Vagina (tissue), 2 donors: Measurements from ENCODE around the gene FIGN. TPM values are rescaled to one million over a fixed set of nuclear protein-coding genes. Genes with fewer than 3 reads are reported as not detected.

ENCODE experiments used
- DNase-seq, 2 donors: peaks; one replicate each; pipeline ENCODE4 v3.0.0-alpha.2; 2017; ENCODE audit errors: extremely low spot score in 2 of 2
- H3K27ac ChIP-seq: fragments of 200-600 bp; sonication (generic); one replicate; pipeline ENCODE4 v1.5.1; 2019
- H3K27me3 ChIP-seq: fragments of 200-600 bp; sonication (generic); one replicate; pipeline ENCODE4 v1.5.1; 2019
- H3K36me3 ChIP-seq, 2 donors: fragments of 200-600 bp; sonication (generic); one replicate each; pipeline ENCODE4 v1.5.1; 2017 to 2019
- H3K4me1 ChIP-seq: fragments of 200-600 bp; sonication (generic); one replicate; pipeline ENCODE4 v1.5.1; 2019
- H3K4me3 ChIP-seq, 2 donors: fragments of 200-600 bp; sonication (generic); 1 replicate in 1 of 2; 2 replicates in 1 of 2; pipeline ENCODE4 v1.5.1; 2016 to 2019
- H3K9me3 ChIP-seq: fragments of 200-600 bp; sonication (generic); one replicate; pipeline ENCODE4 v1.5.1; 2019
- POLR2A ChIP-seq, 2 donors: fragments of 450-650 bp; IDR thresholded peaks; one replicate each; pipeline ENCODE4 v1.6.1; 2017; ENCODE audit warnings: antibody characterized with exemption in 2 of 2, mild to moderate bottlenecking in 2 of 2, moderate library complexity in 2 of 2
- POLR2AphosphoS5 ChIP-seq, 2 donors: sonication (generic); formaldehyde crosslinking; IDR thresholded peaks; one replicate each; pipeline ENCODE4 v1.9.0; 2017; ENCODE audit warnings: antibody characterized with exemption in 2 of 2, mild to moderate bottlenecking in 2 of 2, low read depth in 1 of 2; ENCODE audit not compliant: insufficient read depth in 1 of 2
- intact Hi-C: fragments of 100-400 bp; cut with DNase I; formaldehyde crosslinking; loops from one replicate; pipeline ENCODE4 v1.15.1; 2023
- total RNA-seq: library from RNA; depleted of rRNA; stranded (reverse); fragments of >200 nt; gene quantifications from one replicate; pipeline ENCODE4 v1.2.3, GENCODE V29; 2016
- TF ChIP-seq, protein P1 (sequence below), 3 experiments: fragments of 450-650 bp in 2 of 3; fragments of 200-600 bp in 1 of 3; sonication (generic) in 1 of 3; IDR thresholded peaks; one replicate each; pipeline ENCODE4 v1.5.1; 2017 to 2019; ENCODE audit warnings: antibody characterized with exemption in 3 of 3, mild to moderate bottlenecking in 2 of 3, moderate library complexity in 2 of 3

The FIGN gene
- total RNA-seq, 1 donor from 2014 or later: 3.2 TPM

- DNase-seq: no peak
- Histone ChIP-seq H3K4me3 (no peak overlapping the region), H3K27ac (no peak overlapping the region), H3K36me3 (no peaks in the 10 kb centered on the region), H3K9me3 (no peaks in the 10 kb centered on the region), H3K27me3 (no peaks in the 10 kb centered on the region), H3K4me1 (no peaks in the 10 kb centered on the region)
- intact Hi-C loops: no loop called here
- TF ChIP-seq, protein P1, sequence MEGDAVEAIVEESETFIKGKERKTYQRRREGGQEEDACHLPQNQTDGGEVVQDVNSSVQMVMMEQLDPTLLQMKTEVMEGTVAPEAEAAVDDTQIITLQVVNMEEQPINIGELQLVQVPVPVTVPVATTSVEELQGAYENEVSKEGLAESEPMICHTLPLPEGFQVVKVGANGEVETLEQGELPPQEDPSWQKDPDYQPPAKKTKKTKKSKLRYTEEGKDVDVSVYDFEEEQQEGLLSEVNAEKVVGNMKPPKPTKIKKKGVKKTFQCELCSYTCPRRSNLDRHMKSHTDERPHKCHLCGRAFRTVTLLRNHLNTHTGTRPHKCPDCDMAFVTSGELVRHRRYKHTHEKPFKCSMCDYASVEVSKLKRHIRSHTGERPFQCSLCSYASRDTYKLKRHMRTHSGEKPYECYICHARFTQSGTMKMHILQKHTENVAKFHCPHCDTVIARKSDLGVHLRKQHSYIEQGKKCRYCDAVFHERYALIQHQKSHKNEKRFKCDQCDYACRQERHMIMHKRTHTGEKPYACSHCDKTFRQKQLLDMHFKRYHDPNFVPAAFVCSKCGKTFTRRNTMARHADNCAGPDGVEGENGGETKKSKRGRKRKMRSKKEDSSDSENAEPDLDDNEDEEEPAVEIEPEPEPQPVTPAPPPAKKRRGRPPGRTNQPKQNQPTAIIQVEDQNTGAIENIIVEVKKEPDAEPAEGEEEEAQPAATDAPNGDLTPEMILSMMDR (IDR thresholded peaks at IDR 0.05): no peak
- TF ChIP-seq POLR2AphosphoS5 (IDR thresholded peaks at IDR 0.05; ENCODE audit: insufficient read depth in 1 of 2, low read depth in 1 of 2) (no peak), POLR2A (IDR thresholded peaks at IDR 0.05) (no peak)
Observed at GRCh38 chr2:163656622-163657280, 79.1 kb downstream of the FIGN start.

DNA sequence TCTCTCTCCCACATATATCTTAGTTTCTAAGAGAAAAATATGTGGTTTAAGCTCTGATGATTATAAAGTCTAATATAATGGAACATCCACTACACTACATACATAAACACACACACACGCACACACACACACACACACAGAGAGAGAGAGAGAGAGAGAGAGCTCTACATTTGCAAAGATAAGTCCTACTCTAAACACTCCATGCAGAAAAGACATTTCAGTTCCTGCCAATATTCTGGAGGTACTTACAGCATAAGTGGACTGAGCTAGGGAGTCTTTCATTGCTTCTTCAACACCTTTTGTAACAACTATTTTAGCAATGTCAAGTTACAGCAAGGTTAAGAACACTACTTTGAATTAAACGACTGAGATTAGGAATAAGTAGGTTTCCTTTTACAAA is 80.1 kb downstream of the FIGN start:
- H3K4me3 ChIP-seq: no peak overlapping the region
- TF ChIP-seq, protein P1 (IDR thresholded peaks at IDR 0.05): no peak
- TF ChIP-seq POLR2A (IDR thresholded peaks at IDR 0.05) (no peak), POLR2AphosphoS5 (IDR thresholded peaks at IDR 0.05; ENCODE audit: insufficient read depth in 1 of 2, low read depth in 1 of 2) (no peak)
- no peaks in the 10 kb centered on the region for H3K27me3 ChIP-seq
- no peaks in the 10 kb centered on the region for H3K4me1 ChIP-seq
- H3K36me3 ChIP-seq: no peaks in the 10 kb centered on the region
- no peak overlapping the region for H3K27ac ChIP-seq
- H3K9me3 ChIP-seq: no peaks in the 10 kb centered on the region
- no peak for DNase-seq
- intact Hi-C loops: no loop called here

DNA sequence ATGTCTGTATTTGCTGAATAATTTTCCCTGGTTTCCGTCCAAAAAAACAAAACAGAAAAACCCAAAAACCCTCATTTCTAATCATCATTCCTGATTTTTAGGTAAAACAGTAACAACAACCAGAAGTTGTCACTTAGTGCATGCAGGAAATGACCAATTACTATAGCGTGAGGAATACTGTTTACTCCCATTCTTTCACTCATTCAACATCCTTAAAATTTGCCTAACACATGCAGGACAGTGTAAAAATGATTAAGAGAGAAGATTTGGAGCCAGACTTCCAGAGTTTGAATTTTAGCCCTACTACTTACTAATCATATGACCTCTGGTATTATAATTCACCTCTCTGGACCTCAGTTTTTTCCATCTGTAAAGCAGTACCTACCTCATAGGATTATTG is 83.1 kb downstream of the FIGN start:
- Histone ChIP-seq H3K4me1 (no peaks in the 10 kb centered on the region), H3K36me3 (no peaks in the 10 kb centered on the region), H3K27me3 (no peaks in the 10 kb centered on the region), H3K27ac (no peak overlapping the region), H3K4me3 (no peak overlapping the region), H3K9me3 (no peaks in the 10 kb centered on the region)
- intact Hi-C loops: no loop called here
- TF ChIP-seq POLR2A (IDR thresholded peaks at IDR 0.05) (no peak), POLR2AphosphoS5 (IDR thresholded peaks at IDR 0.05; ENCODE audit: insufficient read depth in 1 of 2, low read depth in 1 of 2) (no peak)
- TF ChIP-seq, protein P1 (IDR thresholded peaks at IDR 0.05): no peak
- no peak for DNase-seq

DNA sequence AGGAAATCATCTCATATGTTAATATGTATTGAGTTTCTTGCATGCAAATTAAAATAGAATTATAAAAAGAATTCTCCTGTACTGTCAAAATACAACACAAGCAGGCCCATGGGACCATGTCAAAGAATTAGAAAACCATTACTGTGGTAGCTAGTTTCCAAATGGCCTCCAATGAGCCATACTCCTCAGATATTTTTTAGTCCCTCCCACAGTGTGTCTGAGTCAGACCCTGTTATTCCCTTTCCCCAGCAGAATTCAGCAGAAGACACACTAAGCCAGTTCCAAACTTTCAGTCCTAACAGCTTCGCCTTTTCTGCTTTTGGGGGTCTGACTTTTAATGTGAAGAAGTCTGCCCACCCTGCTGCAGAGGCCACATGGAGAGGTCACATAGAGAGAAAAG is 86.7 kb downstream of the FIGN start:
- Histone ChIP-seq H3K9me3 (no peaks in the 10 kb centered on the region), H3K4me3 (no peak overlapping the region), H3K27ac (no peak overlapping the region), H3K27me3 (no peaks in the 10 kb centered on the region), H3K4me1 (no peaks in the 10 kb centered on the region), H3K36me3 (no peaks in the 10 kb centered on the region)
- TF ChIP-seq POLR2AphosphoS5 (IDR thresholded peaks at IDR 0.05; ENCODE audit: insufficient read depth in 1 of 2, low read depth in 1 of 2): no peak
- no peak for TF ChIP-seq POLR2A (IDR thresholded peaks at IDR 0.05)
- TF ChIP-seq, protein P1 (IDR thresholded peaks at IDR 0.05): no peak
- DNase-seq: no peak
- intact Hi-C loops: no loop called here

DNA sequence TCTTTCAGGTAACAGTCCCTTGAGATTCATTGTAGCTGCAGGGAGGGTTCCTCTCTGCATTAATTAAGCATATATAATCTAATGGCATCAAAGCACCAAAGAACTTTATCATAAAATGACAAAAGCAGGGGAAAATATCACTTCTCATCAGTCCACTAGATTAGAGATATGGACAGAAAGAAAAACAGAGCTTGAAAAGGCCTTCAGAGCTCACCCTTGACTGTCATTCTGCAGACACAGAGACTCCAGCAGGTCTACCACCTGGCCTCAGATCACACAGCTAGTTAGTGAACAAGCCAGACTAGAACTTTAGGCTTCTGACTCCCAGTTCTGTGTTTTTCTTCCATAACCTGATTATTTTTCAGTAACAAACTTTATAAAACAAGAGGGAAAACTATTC is 88.5 kb downstream of the FIGN start:
- Histone ChIP-seq H3K9me3 (no peaks in the 10 kb centered on the region), H3K4me1 (no peaks in the 10 kb centered on the region), H3K4me3 (no peak overlapping the region), H3K27ac (no peak overlapping the region), H3K36me3 (no peaks in the 10 kb centered on the region), H3K27me3 (no peaks in the 10 kb centered on the region)
- TF ChIP-seq POLR2A (IDR thresholded peaks at IDR 0.05): no peak
- no peak for TF ChIP-seq POLR2AphosphoS5 (IDR thresholded peaks at IDR 0.05; ENCODE audit: insufficient read depth in 1 of 2, low read depth in 1 of 2)
- TF ChIP-seq, protein P1 (IDR thresholded peaks at IDR 0.05): no peak
- intact Hi-C loops: no loop called here
- no peak for DNase-seq
